ENCODE data around the gene PLA2G12A. TPM values are rescaled to one million over a fixed set of nuclear protein-coding genes. Genes with fewer than 3 reads are reported as not detected.
A peak's percentile ranks its signal among the peaks of the same experiment; 100 is the strongest.

The PLA2G12A gene
- total and polyA plus RNA-seq, 2 experiments from 2014 or later = 35.9 to 96.9 TPM

DNA sequence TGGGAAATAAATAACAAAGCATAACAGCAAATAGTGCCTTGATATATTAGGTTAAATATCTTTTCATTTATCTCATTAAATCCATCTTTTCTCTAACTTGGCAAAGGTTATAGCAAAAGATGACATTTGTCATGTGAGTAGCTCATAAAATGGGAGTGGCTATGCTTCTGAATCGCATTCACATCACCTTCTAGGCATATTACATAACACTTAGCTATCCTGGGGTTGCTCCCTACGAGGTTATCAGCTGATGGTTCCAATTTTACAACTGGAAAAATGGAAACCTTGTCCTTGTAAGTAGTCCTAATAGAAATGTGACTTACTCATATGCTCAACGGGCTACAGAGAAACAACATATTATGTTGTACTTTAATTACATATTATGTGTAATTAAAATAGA lies 16.4 kb downstream of the PLA2G12A start:
- Histone ChIP-seq H3K4me1 (ENCODE audit: low read depth) (no peaks in the 10 kb centered on the region), H3K27ac (no peak overlapping the region), H3K36me3 (peaks cover 18% of the 10 kb centered on the region), H3K9me3 (ENCODE audit: low read depth) (no peaks in the 10 kb centered on the region), H3K27me3 (no peaks in the 10 kb centered on the region), H3K4me3 (no peak overlapping the region)
- no peak for DNase-seq (ENCODE audit: low read depth in 1 of 2, low spot score in 1 of 2)
- no peak for TF ChIP-seq CTCF (IDR thresholded peaks at IDR 0.05; ENCODE audit: low read depth, low read length)

- Histone ChIP-seq H3K36me3 (peaks cover 18% of the 10 kb centered on the region), H3K27me3 (no peaks in the 10 kb centered on the region), H3K27ac (no peak overlapping the region), H3K4me1 (ENCODE audit: low read depth) (no peaks in the 10 kb centered on the region), H3K9me3 (ENCODE audit: low read depth) (no peaks in the 10 kb centered on the region), H3K4me3 (no peak overlapping the region)
- DNase-seq (ENCODE audit: low read depth in 1 of 2, low spot score in 1 of 2) = no peak
- TF ChIP-seq CTCF (IDR thresholded peaks at IDR 0.05; ENCODE audit: low read depth, low read length) = no peak
Measured at GRCh38 chr4:109708990-109709389, 20.9 kb downstream of the PLA2G12A start.

GRCh38 chr4:109708435-109708834 lies 21.4 kb downstream of the PLA2G12A start:
- Histone ChIP-seq H3K27me3 (no peaks in the 10 kb centered on the region), H3K4me1 (ENCODE audit: low read depth) (no peaks in the 10 kb centered on the region), H3K27ac (no peak overlapping the region), H3K36me3 (peaks cover 13% of the 10 kb centered on the region), H3K9me3 (ENCODE audit: low read depth) (no peaks in the 10 kb centered on the region), H3K4me3 (no peak overlapping the region)
- TF ChIP-seq CTCF (IDR thresholded peaks at IDR 0.05; ENCODE audit: low read depth, low read length) = no peak
- peak in 1 of 2 donors; percentile 52 for DNase-seq (ENCODE audit: low read depth in 1 of 2, low spot score in 1 of 2)

GRCh38 chr4:109703664-109704361 lies 26.1 kb downstream of the PLA2G12A start:
- no peak overlapping the region for H3K27ac ChIP-seq
- peaks cover 4% of the 10 kb centered on the region for H3K36me3 ChIP-seq
- no peaks in the 10 kb centered on the region for H3K27me3 ChIP-seq
- no peaks in the 10 kb centered on the region for H3K9me3 ChIP-seq (ENCODE audit: low read depth)
- no peak for TF ChIP-seq CTCF (IDR thresholded peaks at IDR 0.05; ENCODE audit: low read depth, low read length)
- H3K4me1 ChIP-seq (ENCODE audit: low read depth) = peaks cover 7% of the 10 kb centered on the region
- peak overlapping the region; percentile 73 for H3K4me3 ChIP-seq
- DNase-seq (ENCODE audit: low read depth in 1 of 2, low spot score in 1 of 2) = peak in 1 of 2 donors; percentile 60

DNA sequence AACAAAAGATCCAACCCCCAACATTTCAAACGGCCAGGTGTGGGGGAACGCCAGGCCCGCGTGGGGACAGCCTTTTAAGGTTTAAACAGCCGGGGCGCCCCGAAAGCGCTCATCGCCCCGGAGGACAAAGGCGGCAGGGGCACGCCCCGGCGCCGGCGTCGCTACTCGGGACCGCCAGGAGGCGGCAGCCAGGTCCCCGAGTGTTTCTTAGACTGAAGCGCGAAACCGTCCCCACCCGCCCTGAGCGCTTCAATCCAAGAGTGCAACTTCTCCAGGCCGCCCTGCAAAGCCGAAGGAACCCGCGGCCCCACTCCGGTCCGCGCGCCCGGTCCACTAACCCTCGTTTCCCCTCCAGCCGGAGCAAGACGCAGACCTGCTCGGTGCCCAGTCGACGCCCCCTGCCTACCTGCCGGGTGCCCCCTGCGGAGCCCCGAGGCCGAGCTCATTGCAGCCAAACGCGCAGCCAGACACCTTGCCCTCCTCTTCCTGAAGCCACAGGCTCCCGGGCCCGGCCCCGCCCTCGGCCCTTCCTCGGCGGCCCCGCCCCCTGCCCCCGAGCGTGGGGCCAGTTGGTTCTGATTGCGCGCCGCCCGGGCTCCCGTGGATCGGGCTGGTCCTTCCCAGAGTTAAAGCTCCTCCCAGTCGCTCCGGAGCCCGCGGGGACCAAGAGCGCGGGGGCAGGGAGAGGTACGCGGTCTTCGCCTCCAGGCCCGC lies 26.8 kb downstream of the PLA2G12A start, which contains the start of gene CASP6:
Gene CASP6 (minus strand): TSS at position 496 of the 714 bp plus-strand sequence. CDS start 50 bp downstream, at position 446.
- peaks cover 1% of the 10 kb centered on the region for H3K36me3 ChIP-seq
- peak within 1 kb of the TSS; percentile 72 for H3K27ac ChIP-seq
- H3K9me3 ChIP-seq (ENCODE audit: low read depth) = no peaks in the 10 kb centered on the region
- peak within 1 kb of the TSS; percentile 73 for H3K4me3 ChIP-seq
- peak; percentile 68 for TF ChIP-seq CTCF (IDR thresholded peaks at IDR 0.05; ENCODE audit: low read depth, low read length)
- H3K27me3 ChIP-seq = no peaks in the 10 kb centered on the region
- H3K4me1 ChIP-seq (ENCODE audit: low read depth) = peaks cover 7% of the 10 kb centered on the region
- DNase-seq (ENCODE audit: low read depth in 1 of 2, low spot score in 1 of 2) = peak; percentile 83 to 87

All from cardiac muscle cell (in vitro differentiated cells and primary cell).